Measurements from ENCODE around the gene ALDH3B1.

ALDH3B1 gene

GRCh38 chr11:68053981-68054812 is 44.1 kb downstream of the ALDH3B1 start:
- H3K4me3 ChIP-seq (ENCODE audit: low read length) = no peak overlapping the region
- H3K36me3 ChIP-seq (ENCODE audit: insufficient read depth, low read length) = peaks cover 41% of the 10 kb centered on the region
- H3K27me3 ChIP-seq (ENCODE audit: control insufficient read depth, insufficient read depth, low read length) = no peaks in the 10 kb centered on the region
- no peak overlapping the region for H3K9ac ChIP-seq (ENCODE audit: low read depth, low read length)
- no peaks in the 10 kb centered on the region for H3K4me1 ChIP-seq (ENCODE audit: control insufficient read depth, insufficient read depth, low read length)
- no peak overlapping the region for H3K4me2 ChIP-seq (ENCODE audit: low read length)
- no peaks in the 10 kb centered on the region for H3K9me3 ChIP-seq (replicated peaks; ENCODE audit: low read length)

- Histone ChIP-seq H3K9ac (ENCODE audit: low read depth, low read length) (no peak overlapping the region), H3K36me3 (ENCODE audit: insufficient read depth, low read length) (peaks cover 17% of the 10 kb centered on the region), H3K27me3 (ENCODE audit: control insufficient read depth, insufficient read depth, low read length) (no peaks in the 10 kb centered on the region), H3K4me2 (ENCODE audit: low read length) (no peak overlapping the region), H3K9me3 (replicated peaks; ENCODE audit: low read length) (no peaks in the 10 kb centered on the region), H3K4me1 (ENCODE audit: control insufficient read depth, insufficient read depth, low read length) (no peaks in the 10 kb centered on the region), H3K4me3 (ENCODE audit: low read length) (no peak overlapping the region)
These were observed 46.5 kb downstream of the ALDH3B1 start for GRCh38 chr11:68056317-68057285.

- no peaks in the 10 kb centered on the region for H3K9me3 ChIP-seq (replicated peaks; ENCODE audit: low read length)
- no peak overlapping the region for H3K4me2 ChIP-seq (ENCODE audit: low read length)
- H3K4me3 ChIP-seq (ENCODE audit: low read length) = no peak overlapping the region
- no peaks in the 10 kb centered on the region for H3K27me3 ChIP-seq (ENCODE audit: control insufficient read depth, insufficient read depth, low read length)
- H3K9ac ChIP-seq (ENCODE audit: low read depth, low read length) = no peak overlapping the region
- H3K36me3 ChIP-seq (ENCODE audit: insufficient read depth, low read length) = peaks cover 18% of the 10 kb centered on the region
- H3K4me1 ChIP-seq (ENCODE audit: control insufficient read depth, insufficient read depth, low read length) = no peaks in the 10 kb centered on the region
These were observed 47.7 kb downstream of the ALDH3B1 start for GRCh38 chr11:68057807-68058206.

GRCh38 chr11:68061508-68061907 is 51.4 kb downstream of the ALDH3B1 start:
- no peaks in the 10 kb centered on the region for H3K27me3 ChIP-seq (ENCODE audit: control insufficient read depth, insufficient read depth, low read length)
- H3K4me2 ChIP-seq (ENCODE audit: low read length) = no peak overlapping the region
- no peaks in the 10 kb centered on the region for H3K9me3 ChIP-seq (replicated peaks; ENCODE audit: low read length)
- H3K4me1 ChIP-seq (ENCODE audit: control insufficient read depth, insufficient read depth, low read length) = no peaks in the 10 kb centered on the region
- H3K36me3 ChIP-seq (ENCODE audit: insufficient read depth, low read length) = peaks cover 35% of the 10 kb centered on the region
- H3K4me3 ChIP-seq (ENCODE audit: low read length) = no peak overlapping the region
- no peak overlapping the region for H3K9ac ChIP-seq (ENCODE audit: low read depth, low read length)

- Histone ChIP-seq H3K9me3 (replicated peaks; ENCODE audit: low read length) (no peaks in the 10 kb centered on the region), H3K36me3 (ENCODE audit: insufficient read depth, low read length) (peaks cover 37% of the 10 kb centered on the region)
These were observed 54.8 kb downstream of the ALDH3B1 start for GRCh38 chr11:68064926-68065325.

GRCh38 chr11:68065841-68066240 is 55.7 kb downstream of the ALDH3B1 start:
- Histone ChIP-seq H3K4me2 (ENCODE audit: low read length) (no peak overlapping the region), H3K9ac (ENCODE audit: low read depth, low read length) (no peak overlapping the region), H3K9me3 (replicated peaks; ENCODE audit: low read length) (no peaks in the 10 kb centered on the region), H3K4me1 (ENCODE audit: control insufficient read depth, insufficient read depth, low read length) (no peaks in the 10 kb centered on the region), H3K27me3 (ENCODE audit: control insufficient read depth, insufficient read depth, low read length) (no peaks in the 10 kb centered on the region), H3K36me3 (ENCODE audit: insufficient read depth, low read length) (peaks cover 38% of the 10 kb centered on the region), H3K4me3 (ENCODE audit: low read length) (no peak overlapping the region)

More at GRCh38 chr11:68064926-68065325, 54.8 kb downstream of the ALDH3B1 start:
- Histone ChIP-seq H3K27me3 (ENCODE audit: control insufficient read depth, insufficient read depth, low read length) (no peaks in the 10 kb centered on the region), H3K4me2 (ENCODE audit: low read length) (no peak overlapping the region), H3K4me3 (ENCODE audit: low read length) (no peak overlapping the region), H3K9ac (ENCODE audit: low read depth, low read length) (no peak overlapping the region), H3K4me1 (ENCODE audit: control insufficient read depth, insufficient read depth, low read length) (no peaks in the 10 kb centered on the region)

GRCh38 chr11:68066742-68067141 is 56.6 kb downstream of the ALDH3B1 start:
- no peaks in the 10 kb centered on the region for H3K27me3 ChIP-seq (ENCODE audit: control insufficient read depth, insufficient read depth, low read length)
- no peak overlapping the region for H3K4me2 ChIP-seq (ENCODE audit: low read length)
- no peak overlapping the region for H3K9ac ChIP-seq (ENCODE audit: low read depth, low read length)
- H3K4me3 ChIP-seq (ENCODE audit: low read length) = no peak overlapping the region
- H3K9me3 ChIP-seq (replicated peaks; ENCODE audit: low read length) = no peaks in the 10 kb centered on the region
- peaks cover 43% of the 10 kb centered on the region for H3K36me3 ChIP-seq (ENCODE audit: insufficient read depth, low read length)
- no peaks in the 10 kb centered on the region for H3K4me1 ChIP-seq (ENCODE audit: control insufficient read depth, insufficient read depth, low read length)

- Histone ChIP-seq H3K9me3 (replicated peaks; ENCODE audit: low read length) (no peaks in the 10 kb centered on the region), H3K9ac (ENCODE audit: low read depth, low read length) (no peak overlapping the region), H3K36me3 (ENCODE audit: insufficient read depth, low read length) (peaks cover 35% of the 10 kb centered on the region), H3K4me3 (ENCODE audit: low read length) (no peak overlapping the region), H3K4me1 (ENCODE audit: control insufficient read depth, insufficient read depth, low read length) (no peaks in the 10 kb centered on the region), H3K27me3 (ENCODE audit: control insufficient read depth, insufficient read depth, low read length) (no peaks in the 10 kb centered on the region), H3K4me2 (ENCODE audit: low read length) (no peak overlapping the region)
These were observed 57.9 kb downstream of the ALDH3B1 start for GRCh38 chr11:68067991-68068390.

GRCh38 chr11:68071281-68072048 is 61.3 kb downstream of the ALDH3B1 start:
- Histone ChIP-seq H3K36me3 (ENCODE audit: insufficient read depth, low read length) (peaks cover 17% of the 10 kb centered on the region), H3K27me3 (ENCODE audit: control insufficient read depth, insufficient read depth, low read length) (no peaks in the 10 kb centered on the region), H3K9me3 (replicated peaks; ENCODE audit: low read length) (no peaks in the 10 kb centered on the region), H3K4me3 (ENCODE audit: low read length) (no peak overlapping the region), H3K9ac (ENCODE audit: low read depth, low read length) (no peak overlapping the region), H3K4me1 (ENCODE audit: control insufficient read depth, insufficient read depth, low read length) (no peaks in the 10 kb centered on the region), H3K4me2 (ENCODE audit: low read length) (no peak overlapping the region)

GRCh38 chr11:68074584-68075352 is 64.6 kb downstream of the ALDH3B1 start:
- H3K27me3 ChIP-seq (ENCODE audit: control insufficient read depth, insufficient read depth, low read length) = no peaks in the 10 kb centered on the region
- no peaks in the 10 kb centered on the region for H3K9me3 ChIP-seq (replicated peaks; ENCODE audit: low read length)
- H3K4me2 ChIP-seq (ENCODE audit: low read length) = no peak overlapping the region
- H3K36me3 ChIP-seq (ENCODE audit: insufficient read depth, low read length) = peaks cover 8% of the 10 kb centered on the region
- no peaks in the 10 kb centered on the region for H3K4me1 ChIP-seq (ENCODE audit: control insufficient read depth, insufficient read depth, low read length)
- no peak overlapping the region for H3K4me3 ChIP-seq (ENCODE audit: low read length)
- no peak overlapping the region for H3K9ac ChIP-seq (ENCODE audit: low read depth, low read length)

All from skeletal muscle satellite cell (primary cell).